Activated effector memory CD4-positive, alpha-beta T cell treated with Interleukin-2 at 50 U/mL for 16 hours (primary cell): ENCODE results near the gene SCIN.
A peak's percentile ranks its signal among the peaks of the same experiment; 100 is the strongest.
"Not testable (repeated sequence)": the region's sequence is repeated elsewhere in the genome, so short reads cannot be mapped to it uniquely, and the experiment has no call there.

Experiments
- DNase-seq: peaks from one replicate; pipeline ENCODE4 v3.0.0-alpha.2; 2020

Gene SCIN

DNA sequence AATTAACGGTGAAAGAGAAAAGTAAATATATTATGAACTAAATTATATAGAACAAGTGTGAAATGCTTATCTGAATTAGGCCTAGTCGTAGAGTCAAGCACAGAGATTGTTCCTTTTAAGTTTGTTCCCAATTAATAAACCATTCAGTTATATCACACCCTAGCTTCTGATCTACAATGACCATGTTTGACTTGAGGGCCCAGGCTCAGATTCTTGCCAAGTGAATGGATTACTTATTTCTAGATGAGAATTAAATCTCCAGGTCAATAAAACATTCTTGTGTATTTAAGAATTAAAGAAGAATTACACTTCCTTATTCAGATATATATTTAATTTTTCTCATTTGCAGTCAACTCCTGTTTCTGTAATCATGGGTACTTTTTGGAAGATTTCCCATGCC is 79.6 kb downstream of the SCIN start:
- DNase-seq, result no peak

DNA sequence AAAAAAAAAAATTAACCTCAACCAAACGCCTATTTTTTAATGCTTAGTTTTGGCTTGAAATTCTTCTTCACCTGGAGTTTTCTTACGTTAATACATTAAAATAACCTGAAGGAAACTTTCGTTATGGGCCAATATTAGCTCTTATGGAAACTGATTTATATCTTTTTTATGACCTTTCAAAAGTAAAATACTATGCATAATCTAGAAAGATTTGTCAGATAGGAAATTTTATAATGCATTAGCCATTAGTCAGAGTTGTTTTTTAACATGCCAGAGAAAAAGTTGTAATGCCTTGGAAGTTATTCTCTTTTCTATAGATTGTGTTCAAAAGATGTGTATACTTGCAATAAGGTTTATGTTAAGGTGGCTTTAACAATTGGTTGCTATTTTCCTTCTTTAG is 82.6 kb downstream of the SCIN start:
- DNase-seq, result no peak

DNA sequence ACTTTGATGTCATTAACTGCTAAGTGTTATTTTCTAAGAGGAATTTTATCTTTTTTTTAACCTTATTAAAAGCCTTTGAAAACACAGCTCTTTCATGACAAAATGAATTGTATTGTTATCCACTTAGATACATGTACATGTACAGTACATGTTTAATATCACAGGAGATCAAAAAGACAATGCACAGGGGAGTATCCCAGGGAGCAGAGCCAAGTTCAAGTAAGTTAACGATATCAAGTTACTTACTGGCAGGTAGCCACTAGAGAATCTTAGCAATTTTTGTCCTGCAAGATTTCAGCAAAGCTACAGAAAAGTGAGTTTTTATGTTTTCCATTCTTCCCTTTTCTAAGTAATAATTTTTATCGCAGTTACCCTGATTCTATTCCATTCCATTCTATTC is 83.0 kb downstream of the SCIN start:
- DNase-seq, result no peak

DNA sequence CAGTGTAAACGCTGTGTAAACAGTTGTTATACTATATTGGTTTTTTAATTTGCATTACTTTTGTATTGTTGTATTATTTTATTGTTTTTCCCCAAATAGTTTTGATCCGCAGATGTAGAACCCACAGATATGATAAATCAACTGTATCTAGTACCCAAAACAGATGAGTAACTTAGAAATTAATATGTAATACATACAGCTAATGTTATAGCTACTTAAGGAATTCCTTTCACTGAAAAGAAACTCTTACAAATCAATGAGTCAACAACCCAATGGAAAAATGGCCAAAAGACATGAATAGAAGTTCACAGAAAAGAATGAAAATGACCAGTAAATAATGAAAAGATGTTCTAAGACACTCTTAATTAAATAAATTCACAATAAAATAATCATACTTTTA is 84.6 kb downstream of the SCIN start:
- DNase-seq, result no peak

DNA sequence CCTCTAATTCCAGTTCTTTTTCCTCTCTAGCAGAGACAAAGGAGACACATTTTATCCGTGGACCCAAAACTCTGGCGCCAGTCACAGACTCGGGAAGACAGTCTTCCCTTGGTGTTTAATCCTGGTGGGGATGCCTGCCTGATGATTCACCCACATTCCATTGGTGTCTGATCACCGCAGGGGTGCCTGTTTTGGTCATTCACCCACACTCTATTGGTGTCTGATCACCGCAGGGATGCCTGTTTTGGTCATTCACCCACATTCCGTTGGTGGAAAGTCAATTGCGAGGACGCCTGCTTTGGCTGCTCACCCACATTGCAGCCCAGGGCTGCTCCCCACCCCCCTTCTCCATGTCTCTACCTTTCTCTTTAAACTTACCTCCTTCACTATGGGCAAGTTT is 89.9 kb downstream of the SCIN start:
- DNase-seq, result not testable (repeated sequence)

DNA sequence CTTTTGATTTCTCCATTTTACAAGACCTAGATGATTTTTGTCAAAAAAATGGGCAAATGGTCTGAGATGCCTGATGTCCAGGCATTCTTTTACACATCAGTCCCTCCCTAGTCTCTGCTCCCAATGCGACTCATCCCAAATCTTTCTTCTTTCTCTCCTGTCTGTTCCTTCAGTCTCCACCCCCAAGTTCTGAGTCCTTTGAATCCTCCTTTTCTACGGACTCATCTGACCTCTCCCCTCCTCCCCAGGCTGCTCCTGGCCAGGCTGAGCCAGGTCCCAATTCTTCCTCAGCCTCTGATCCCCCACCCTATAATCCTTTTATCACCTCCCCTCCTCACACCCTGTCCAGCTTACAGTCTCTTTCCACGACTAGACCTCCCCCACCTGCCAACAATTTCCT is 90.5 kb downstream of the SCIN start:
- not testable (repeated sequence) for DNase-seq

DNA sequence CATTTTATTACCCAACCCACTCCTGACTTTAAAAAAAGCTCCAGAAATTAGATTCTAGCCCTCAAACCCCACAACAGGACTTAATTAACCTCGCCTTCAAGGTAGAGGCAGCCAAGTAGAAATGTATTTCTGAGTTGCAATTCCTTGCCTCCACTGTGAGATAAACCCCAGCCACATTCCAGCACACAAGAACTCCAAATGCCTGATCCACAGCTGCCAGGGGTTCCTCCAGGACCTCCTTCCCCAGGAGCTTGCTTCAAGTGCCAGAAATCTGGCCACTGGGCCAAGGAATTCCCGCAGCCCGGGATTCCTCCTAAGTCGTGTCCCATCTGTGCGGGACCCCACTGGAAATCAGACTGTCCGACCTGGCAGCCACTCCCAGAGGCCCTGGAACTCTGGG is 91.1 kb downstream of the SCIN start:
- no peak for DNase-seq

DNA sequence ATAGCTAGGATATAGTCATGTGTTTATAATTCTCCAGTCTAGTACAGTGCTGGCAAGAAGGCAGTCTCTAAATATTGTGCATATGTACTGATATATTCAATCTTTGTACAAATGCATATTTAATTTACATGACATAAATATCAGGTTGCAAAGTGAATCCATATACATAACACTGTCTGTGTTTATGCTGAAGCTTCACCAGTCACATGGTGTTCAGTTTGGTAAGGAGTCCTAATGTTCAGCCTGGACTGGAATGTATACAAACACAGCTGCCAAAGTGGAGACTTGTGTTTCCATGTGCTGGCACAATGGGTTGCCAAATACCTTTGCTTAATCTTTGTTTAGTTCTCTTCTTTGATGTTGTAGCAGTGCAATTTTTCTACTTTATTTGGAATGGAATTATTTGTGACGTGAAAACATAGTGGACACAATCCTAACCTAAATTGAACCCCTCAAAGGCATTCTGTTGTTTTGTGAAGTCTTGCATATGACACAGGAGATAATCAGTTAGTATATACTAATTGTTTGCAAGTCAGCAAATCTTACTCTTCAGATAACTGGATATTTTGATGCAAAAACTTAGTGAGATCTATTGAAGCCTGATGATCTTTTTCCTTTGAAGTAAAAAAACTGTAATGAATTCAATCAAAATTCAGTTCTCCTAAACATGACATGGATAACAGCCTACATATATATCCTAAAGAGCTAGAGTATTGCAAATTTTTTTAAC is 99.6 kb downstream of the SCIN start:
- DNase-seq, result no peak

DNA sequence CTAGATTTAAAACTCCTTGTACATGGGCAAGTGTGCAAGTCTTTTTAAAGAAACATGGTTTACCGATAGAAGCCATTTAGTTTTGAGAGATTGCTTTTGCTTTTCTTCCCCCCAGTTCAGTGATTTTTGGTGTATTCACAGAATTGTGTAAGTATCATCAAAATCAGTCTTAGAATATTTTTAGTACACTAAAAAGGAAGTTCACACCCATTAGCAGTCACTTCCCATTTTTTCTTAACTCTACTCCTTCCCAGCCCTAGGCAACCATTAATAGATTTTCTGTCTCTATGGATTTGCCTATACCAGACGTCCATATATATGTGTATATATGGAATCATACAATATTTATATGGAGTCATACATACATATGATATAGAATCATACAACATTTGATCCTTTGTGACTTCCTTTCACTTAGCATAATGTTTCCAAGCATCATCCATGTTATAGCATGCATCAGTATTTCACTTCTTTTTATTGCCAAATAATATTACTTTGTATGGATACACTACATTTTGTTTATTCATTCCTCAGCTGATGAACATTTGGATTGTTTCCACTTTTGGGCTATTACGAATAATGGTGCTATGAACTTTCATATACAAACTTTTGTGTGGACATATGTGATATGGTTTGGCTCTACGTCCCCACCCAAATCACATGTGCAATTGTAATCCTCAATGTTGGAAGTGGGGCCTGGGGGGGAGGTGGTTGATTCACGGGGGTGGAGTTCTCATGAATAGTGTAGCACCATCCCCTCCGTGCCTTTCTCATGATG is 100.4 kb downstream of the SCIN start:
- DNase-seq, result no peak

DNA sequence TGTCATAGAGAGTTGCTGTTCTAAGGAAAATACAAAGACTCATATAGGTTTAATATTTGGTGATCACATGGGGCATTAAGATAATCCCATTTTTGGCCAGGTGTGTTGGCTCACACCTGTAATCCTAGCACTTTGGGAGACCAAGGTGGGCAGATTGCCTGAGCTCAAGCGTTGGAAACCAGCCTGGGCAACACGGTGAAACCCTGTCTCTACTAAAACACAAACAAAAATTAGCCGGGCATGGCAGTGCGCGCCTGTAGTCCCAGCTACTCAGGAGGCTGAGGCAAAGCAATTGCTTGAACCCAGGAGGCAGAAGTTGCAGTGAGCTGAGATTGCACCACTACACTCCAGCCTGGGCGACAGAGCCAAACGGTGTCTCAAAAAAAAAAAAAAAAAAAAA is 102.9 kb downstream of the SCIN start:
- DNase-seq, result not testable (repeated sequence)

DNA sequence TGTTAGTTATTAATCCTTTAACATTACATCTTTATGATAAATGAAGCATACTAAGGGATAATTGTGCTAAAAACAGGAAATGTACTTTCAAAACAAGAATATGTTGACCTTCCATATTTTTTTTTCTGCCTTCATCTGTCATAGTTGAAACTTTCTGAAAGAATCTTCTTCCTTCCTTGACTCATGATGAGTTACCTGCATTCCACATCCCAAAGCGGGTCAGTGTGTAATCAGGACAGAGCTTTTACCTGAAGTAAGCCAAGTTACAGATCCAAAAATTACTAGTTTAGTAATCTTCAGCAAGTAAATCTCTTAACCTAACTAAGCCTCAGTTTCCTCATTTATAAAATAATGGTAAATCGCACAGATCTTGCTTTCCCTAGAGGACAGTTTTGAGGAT is 103.5 kb downstream of the SCIN start:
- DNase-seq, result no peak

DNA sequence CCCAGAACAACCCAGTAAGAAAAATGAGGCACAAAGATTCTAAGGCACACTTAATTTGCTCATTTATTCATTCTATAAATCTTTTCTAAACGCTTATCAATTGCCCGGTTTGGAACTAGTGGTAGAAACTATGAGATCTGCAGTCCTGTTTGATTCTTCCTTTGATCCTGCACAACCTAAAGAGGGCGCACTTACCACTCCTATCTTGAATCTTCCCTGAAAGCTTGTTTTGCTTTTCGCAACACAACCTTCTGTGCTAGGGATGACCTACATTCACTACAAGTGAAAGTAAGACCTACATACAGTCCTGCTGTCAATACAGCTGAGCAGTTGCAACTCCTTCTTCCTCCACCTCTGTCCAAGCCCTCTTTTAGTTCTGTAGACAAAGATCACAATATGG is 104.3 kb downstream of the SCIN start:
- DNase-seq, result no peak

DNA sequence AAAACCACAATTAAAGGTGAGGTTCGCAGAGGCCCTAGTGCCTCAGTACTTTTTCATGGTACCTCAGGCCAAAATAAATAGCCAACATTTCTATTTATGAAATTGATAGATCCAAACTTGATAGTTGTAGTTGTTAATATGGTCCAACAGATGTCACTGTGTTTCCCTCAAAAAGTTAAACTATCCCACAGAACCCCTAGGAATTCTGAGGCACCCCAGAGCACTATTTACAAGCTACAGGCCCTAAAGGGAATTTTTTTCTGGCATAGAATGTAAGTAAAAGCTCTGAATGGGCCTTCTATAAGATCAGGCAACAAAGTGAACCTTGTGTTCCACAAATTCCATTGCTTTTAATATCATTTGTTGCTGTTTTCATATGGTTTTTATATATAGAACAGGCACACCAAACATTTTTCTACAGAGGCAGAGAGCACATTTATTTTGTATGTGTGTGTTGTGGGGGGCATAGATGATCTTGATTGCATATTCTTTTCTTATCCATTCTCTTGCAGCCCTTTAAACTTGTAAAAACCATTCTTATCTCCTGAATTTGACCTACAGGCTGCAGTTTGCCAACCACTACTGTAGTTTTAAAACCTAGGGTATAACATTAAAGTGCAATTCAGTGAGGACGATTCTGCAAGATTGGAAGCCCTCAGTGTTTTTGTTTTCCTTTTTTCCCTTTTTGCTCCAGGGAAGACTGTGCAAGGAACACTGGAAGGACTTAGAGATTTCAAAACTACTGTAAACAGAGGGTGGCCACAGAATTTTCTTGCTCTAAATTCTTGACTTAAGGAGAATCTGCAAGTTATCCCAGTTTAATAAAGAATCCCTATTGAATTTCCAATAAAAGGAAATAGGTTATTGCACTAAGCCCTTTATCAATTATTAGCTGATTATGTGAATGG is 113.4 kb downstream of the SCIN start:
- DNase-seq, result no peak

DNA sequence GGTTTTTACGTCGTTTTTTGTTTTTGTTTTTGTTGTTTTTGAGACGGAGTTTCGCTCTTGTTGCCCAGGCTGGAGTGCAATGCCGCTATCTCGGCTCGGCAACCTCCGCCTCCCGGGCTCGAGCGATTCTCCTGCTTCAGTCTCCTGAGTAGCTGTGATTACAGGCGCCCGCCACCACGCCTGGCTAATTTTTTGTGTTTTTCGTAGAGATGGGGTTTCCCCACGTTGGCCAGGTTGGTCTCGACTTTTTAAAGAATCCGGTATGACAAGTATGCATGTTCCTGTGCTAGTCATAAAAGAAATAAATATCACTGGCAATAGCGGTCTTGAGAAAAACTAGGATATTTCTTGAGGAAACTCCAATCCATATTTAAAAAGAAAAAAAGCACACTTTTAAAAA is 114.2 kb downstream of the SCIN start:
- no peak for DNase-seq

DNA sequence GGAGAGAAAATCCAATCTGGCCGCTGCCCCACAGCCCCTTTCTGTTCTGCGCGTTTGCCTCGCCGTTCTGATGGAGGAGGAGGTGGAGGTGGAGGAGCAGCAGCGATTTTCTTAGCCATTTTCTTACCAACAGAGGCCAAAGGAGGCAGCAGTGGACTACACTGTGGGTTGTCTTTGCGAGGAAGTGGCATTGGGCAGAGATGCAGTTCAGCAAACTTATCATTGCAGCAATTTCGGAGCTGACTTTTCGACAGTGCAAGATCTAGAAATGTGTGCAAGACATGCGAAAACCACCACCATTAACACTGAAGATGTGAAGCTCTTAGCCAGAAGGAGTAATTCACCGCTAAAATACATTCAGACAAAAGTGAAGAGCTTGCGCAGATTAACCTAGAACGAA is 115.0 kb downstream of the SCIN start:
- DNase-seq, result no peak

DNA sequence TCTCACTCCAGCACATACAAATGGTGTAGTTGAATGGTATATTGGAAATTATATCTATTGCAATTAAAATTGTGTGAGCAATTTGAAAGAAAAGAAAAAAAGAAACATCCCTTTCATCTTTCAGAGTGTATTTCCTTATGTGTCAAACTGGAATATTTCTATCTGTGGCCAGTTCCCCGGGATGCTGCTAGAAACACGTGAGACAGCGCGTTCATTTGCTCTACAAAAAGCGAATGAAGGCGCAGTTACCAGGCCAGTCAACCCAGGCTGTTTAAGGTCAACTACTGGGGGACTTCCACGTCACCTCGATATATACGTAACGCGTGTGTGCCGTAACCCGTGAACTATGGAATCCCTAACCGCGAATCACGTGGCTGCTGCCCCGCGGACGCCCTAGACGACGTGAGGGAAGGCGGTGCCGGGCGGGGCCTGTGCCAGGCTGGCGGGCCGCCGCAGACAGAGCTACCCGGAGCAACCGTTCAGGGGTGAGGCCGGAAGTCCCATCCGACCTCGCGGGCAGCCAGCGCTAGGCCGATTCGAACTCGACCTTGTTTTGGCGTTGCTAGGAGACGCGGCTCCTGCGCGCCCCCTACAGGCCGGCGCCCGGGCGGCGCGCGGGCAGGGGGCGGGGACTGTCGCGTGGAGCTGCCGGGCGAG is 115.8 kb downstream of the SCIN start:
- peak; percentile 95 for DNase-seq

DNA sequence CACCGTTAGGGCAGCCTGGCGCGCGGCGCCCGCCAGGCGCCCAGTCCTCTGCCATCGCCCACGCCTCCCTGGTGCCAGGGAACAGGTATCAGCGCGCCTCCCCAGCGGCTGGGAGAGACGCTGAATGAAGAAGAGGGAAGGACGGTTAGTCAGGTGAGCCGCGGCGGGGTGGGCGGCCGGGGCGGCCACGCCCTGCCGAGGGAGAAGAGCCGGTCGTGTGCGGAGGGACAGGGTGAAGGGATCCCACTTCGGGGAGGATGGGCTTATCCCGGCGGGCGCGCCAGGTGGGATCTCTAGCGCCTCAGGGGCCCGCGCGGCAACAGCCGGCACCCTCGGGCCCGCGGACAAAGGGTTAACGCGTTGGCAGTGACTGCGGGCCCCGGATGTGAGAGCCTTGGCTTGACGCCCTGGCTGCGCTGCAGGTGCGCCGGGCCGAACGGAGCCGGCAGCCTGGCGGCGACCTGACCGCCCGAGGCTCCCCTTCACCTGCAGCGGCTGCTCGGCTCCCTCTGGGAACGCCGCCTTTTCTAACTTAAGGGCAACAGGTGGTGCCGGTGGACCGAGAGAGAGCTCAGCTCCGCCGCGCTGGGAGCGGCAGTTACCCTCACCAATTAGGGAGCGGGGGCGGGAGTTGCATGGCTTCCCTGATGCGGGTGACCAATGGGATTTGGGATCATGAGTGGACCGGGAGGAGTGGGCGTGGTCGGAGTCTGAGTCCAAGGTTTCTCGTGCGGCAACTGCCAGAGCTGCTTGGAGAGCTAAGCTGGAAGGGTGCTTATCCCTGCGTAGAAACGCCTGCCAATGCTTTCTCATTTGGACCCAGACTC is 116.6 kb downstream of the SCIN start, which contains the start of gene ARL4A:
ARL4A (plus strand) TSS at position 743 of the 827 bp plus-strand sequence. CDS start 622 bp downstream, outside the sequence.
- peak; percentile 83 for DNase-seq

DNA sequence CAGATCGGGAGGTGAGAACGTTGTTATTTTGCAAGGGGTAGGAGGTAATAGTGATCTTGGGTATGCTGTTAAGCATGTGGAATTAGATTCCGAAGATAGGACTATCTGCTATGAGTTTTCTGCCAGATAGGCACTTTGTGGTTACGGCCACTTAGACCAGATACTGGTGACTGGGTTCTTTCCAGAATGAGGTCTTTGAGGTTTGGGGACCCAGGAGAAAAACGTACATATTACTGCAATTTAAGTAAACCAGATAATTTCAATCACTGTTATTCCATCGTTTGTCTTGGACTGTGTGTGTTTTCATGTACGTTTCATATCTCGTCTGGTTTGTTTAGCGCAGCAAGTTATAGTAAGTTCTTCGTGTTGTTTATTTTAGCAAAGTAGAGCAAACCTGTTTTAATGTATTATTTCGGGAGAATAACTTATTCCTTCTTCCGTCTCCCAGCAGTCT is 117.2 kb downstream of the SCIN start:
- DNase-seq, result no peak

DNA sequence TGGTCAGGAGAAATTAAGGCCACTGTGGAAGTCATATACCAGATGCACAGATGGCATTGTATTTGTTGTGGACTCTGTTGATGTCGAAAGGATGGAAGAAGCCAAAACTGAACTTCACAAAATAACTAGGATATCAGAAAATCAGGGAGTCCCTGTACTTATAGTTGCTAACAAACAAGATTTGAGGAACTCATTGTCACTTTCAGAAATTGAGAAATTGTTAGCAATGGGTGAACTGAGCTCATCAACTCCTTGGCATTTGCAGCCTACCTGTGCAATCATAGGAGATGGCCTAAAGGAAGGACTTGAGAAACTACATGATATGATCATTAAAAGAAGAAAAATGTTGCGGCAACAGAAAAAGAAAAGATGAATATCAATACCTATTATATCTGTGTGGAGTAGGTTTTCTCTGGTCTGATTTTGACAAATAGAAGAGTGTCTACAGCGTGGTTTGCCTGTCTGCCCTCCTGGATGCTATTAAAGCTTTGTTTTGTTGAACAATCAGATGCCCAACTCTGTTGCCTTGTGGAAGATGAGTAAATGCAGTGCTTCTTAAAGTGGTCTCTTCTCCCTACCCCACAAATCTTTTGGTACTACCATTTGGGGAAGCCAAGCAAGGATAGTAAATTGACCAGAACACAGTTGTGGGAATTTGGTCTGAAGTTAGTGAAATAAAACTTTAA is 118.1 kb downstream of the SCIN start:
- not testable (repeated sequence) for DNase-seq

DNA sequence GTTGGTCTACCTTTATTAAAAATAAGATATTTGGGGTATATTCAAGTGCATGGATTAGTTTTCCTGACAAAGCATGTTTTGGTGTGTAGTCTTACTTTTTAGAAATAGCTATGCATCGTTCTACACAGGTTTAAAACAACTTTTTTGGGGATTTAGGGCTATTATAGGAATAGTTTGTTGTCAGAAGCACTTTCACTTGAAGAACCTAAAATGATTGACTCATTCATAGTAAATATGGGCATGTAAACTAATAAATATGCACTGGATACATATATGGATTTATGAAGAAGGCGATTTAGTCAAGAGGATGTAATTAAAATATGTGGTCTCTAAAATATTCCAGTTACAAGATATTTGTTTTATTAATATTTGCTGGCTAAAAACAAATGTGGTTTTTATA is 118.9 kb downstream of the SCIN start:
- no peak for DNase-seq
